Measurements from ENCODE around the gene CAMTA1. TPM values are rescaled to one million over a fixed set of nuclear protein-coding genes. Genes with fewer than 3 reads are reported as not detected.

Gene CAMTA1
- total RNA-seq, 1 donor from 2014 or later, result 268 TPM

GRCh38 chr1:7558481-7558880 is 773.2 kb downstream of the CAMTA1 start:
- Histone ChIP-seq H3K9ac (no peak overlapping the region), H2AFZ (replicated peaks) (no peak overlapping the region), H3K4me3 (no peak overlapping the region), H3K27ac (no peak overlapping the region), H3K9me3 (ENCODE audit: low read depth) (no peaks in the 10 kb centered on the region), H3K4me2 (no peak overlapping the region), H3K79me2 (ENCODE audit: low read depth) (no peaks in the 10 kb centered on the region), H3K36me3 (no peaks in the 10 kb centered on the region), H3K27me3 (no peaks in the 10 kb centered on the region), H3K4me1 (peaks cover 10% of the 10 kb centered on the region), H4K20me1 (ENCODE audit: low read depth) (no peaks in the 10 kb centered on the region), H3F3A (ENCODE audit: low read depth) (no peaks in the 10 kb centered on the region)
- H3K27me3 Mint-ChIP-seq (ENCODE audit: insufficient read depth, low read depth), result peaks cover 4% of the 10 kb centered on the region
- H3K9me3 Mint-ChIP-seq, result peaks cover 2% of the 10 kb centered on the region
- no peaks in the 10 kb centered on the region for H3K36me3 Mint-ChIP-seq
- no peak for DNase-seq (ENCODE audit: low spot score)
- H3K27ac Mint-ChIP-seq, result no peak overlapping the region
- TF ChIP-seq EZH2 (IDR thresholded peaks at IDR 0.05), result no peak
- TF ChIP-seq, protein P1, sequence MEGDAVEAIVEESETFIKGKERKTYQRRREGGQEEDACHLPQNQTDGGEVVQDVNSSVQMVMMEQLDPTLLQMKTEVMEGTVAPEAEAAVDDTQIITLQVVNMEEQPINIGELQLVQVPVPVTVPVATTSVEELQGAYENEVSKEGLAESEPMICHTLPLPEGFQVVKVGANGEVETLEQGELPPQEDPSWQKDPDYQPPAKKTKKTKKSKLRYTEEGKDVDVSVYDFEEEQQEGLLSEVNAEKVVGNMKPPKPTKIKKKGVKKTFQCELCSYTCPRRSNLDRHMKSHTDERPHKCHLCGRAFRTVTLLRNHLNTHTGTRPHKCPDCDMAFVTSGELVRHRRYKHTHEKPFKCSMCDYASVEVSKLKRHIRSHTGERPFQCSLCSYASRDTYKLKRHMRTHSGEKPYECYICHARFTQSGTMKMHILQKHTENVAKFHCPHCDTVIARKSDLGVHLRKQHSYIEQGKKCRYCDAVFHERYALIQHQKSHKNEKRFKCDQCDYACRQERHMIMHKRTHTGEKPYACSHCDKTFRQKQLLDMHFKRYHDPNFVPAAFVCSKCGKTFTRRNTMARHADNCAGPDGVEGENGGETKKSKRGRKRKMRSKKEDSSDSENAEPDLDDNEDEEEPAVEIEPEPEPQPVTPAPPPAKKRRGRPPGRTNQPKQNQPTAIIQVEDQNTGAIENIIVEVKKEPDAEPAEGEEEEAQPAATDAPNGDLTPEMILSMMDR (IDR thresholded peaks at IDR 0.05), result no peak
- no peak for TF ChIP-seq EZH2phosphoT487 (IDR thresholded peaks at IDR 0.05)
- no peak overlapping the region for H3K4me3 Mint-ChIP-seq
- H3K4me1 Mint-ChIP-seq, result peaks cover 10% of the 10 kb centered on the region

DNA sequence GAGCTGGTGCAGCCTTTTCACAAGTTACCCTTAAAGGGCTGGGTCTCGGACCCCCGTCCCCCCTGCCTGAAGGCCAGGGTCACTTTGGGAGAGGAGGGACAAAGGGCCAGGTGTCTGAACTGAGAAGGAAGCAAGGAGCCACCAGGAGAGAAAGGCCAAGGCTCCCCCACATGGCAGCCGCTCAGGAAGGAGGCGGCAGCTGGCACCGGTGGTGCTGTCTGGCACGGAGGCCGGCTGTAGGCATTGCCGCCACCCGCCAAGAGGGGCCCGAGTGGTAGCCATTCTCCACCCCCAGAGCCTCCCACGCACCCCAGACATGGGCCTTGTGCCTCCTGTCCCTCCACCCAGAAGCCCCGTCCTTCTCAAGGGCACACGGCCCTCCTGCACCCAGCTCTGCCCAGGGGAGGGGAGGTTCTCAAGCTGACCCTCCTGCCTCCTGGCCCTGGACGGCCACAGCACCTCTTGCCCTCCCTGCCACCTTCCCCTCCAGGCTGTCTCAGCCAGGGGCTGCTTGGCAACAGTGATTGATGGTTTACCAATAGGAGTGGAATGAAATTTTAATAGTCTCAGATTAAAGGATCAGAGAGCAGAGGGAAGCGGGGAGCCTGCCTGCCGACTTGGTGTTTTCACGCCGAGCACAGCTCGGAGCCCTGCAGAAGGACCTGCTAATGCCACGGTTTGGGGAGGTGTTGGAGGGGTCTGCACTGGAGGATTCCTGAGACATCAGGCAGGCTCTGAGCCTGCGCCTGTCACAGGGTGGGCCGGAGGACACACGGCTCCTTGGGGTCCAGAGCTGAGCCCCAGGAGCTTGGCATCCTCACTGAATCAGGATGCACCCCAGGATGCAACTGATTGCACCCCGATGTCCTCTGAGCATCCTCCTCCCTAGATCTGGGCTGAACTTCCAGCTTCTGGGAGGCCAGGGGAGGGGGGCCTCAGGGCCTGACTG is 773.9 kb downstream of the CAMTA1 start:
- H3K9ac ChIP-seq, result no peak overlapping the region
- no peaks in the 10 kb centered on the region for H3K36me3 Mint-ChIP-seq
- no peaks in the 10 kb centered on the region for H3K9me3 ChIP-seq (ENCODE audit: low read depth)
- peaks cover 10% of the 10 kb centered on the region for H3K4me1 ChIP-seq
- no peak for DNase-seq (ENCODE audit: low spot score)
- no peaks in the 10 kb centered on the region for H3K27me3 ChIP-seq
- no peaks in the 10 kb centered on the region for H3K36me3 ChIP-seq
- no peak overlapping the region for H2AFZ ChIP-seq (replicated peaks)
- H3K4me3 Mint-ChIP-seq, result no peak overlapping the region
- peaks cover 2% of the 10 kb centered on the region for H3K9me3 Mint-ChIP-seq
- no peaks in the 10 kb centered on the region for H3K79me2 ChIP-seq (ENCODE audit: low read depth)
- H3K4me3 ChIP-seq, result no peak overlapping the region
- H3K27me3 Mint-ChIP-seq (ENCODE audit: insufficient read depth, low read depth), result peaks cover 4% of the 10 kb centered on the region
- TF ChIP-seq EZH2phosphoT487 (IDR thresholded peaks at IDR 0.05) (no peak), EZH2 (IDR thresholded peaks at IDR 0.05) (no peak)
- TF ChIP-seq, protein P1 (IDR thresholded peaks at IDR 0.05), result no peak
- no peak overlapping the region for H3K27ac ChIP-seq
- H3K4me2 ChIP-seq, result no peak overlapping the region
- H4K20me1 ChIP-seq (ENCODE audit: low read depth), result no peaks in the 10 kb centered on the region
- H3F3A ChIP-seq (ENCODE audit: low read depth), result no peaks in the 10 kb centered on the region
- peaks cover 10% of the 10 kb centered on the region for H3K4me1 Mint-ChIP-seq
- H3K27ac Mint-ChIP-seq, result no peak overlapping the region

- no peak overlapping the region for H3K9ac ChIP-seq
These were observed 774.9 kb downstream of the CAMTA1 start for GRCh38 chr1:7560128-7560527.

More at GRCh38 chr1:7560128-7560527, 774.9 kb downstream of the CAMTA1 start:
- no peaks in the 10 kb centered on the region for H3K36me3 Mint-ChIP-seq
- Histone ChIP-seq H3K27ac (no peak overlapping the region), H3K4me2 (no peak overlapping the region), H3K27me3 (no peaks in the 10 kb centered on the region), H3F3A (ENCODE audit: low read depth) (no peaks in the 10 kb centered on the region), H4K20me1 (ENCODE audit: low read depth) (no peaks in the 10 kb centered on the region), H3K9me3 (ENCODE audit: low read depth) (no peaks in the 10 kb centered on the region), H3K79me2 (ENCODE audit: low read depth) (no peaks in the 10 kb centered on the region), H3K4me1 (peaks cover 10% of the 10 kb centered on the region), H3K36me3 (no peaks in the 10 kb centered on the region), H2AFZ (replicated peaks) (no peak overlapping the region), H3K4me3 (no peak overlapping the region)
- TF ChIP-seq EZH2phosphoT487 (IDR thresholded peaks at IDR 0.05), result no peak
- H3K27ac Mint-ChIP-seq, result no peak overlapping the region
- H3K4me1 Mint-ChIP-seq, result peaks cover 10% of the 10 kb centered on the region
- no peaks in the 10 kb centered on the region for H3K9me3 Mint-ChIP-seq
- no peak overlapping the region for H3K4me3 Mint-ChIP-seq
- H3K27me3 Mint-ChIP-seq (ENCODE audit: insufficient read depth, low read depth), result peaks cover 4% of the 10 kb centered on the region
- no peak for DNase-seq (ENCODE audit: low spot score)

Measured in neural progenitor cell (in vitro differentiated cells).